NK-92 (cell line): Measurements from ENCODE around the gene TIPARP.

Experiments
- DNase-seq: peaks from one replicate; lab custom pipeline; 2025; ENCODE audit not compliant: unreplicated experiment; lab: John Stamatoyannopoulos, UW

TIPARP gene, protein sequence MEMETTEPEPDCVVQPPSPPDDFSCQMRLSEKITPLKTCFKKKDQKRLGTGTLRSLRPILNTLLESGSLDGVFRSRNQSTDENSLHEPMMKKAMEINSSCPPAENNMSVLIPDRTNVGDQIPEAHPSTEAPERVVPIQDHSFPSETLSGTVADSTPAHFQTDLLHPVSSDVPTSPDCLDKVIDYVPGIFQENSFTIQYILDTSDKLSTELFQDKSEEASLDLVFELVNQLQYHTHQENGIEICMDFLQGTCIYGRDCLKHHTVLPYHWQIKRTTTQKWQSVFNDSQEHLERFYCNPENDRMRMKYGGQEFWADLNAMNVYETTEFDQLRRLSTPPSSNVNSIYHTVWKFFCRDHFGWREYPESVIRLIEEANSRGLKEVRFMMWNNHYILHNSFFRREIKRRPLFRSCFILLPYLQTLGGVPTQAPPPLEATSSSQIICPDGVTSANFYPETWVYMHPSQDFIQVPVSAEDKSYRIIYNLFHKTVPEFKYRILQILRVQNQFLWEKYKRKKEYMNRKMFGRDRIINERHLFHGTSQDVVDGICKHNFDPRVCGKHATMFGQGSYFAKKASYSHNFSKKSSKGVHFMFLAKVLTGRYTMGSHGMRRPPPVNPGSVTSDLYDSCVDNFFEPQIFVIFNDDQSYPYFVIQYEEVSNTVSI

DNA sequence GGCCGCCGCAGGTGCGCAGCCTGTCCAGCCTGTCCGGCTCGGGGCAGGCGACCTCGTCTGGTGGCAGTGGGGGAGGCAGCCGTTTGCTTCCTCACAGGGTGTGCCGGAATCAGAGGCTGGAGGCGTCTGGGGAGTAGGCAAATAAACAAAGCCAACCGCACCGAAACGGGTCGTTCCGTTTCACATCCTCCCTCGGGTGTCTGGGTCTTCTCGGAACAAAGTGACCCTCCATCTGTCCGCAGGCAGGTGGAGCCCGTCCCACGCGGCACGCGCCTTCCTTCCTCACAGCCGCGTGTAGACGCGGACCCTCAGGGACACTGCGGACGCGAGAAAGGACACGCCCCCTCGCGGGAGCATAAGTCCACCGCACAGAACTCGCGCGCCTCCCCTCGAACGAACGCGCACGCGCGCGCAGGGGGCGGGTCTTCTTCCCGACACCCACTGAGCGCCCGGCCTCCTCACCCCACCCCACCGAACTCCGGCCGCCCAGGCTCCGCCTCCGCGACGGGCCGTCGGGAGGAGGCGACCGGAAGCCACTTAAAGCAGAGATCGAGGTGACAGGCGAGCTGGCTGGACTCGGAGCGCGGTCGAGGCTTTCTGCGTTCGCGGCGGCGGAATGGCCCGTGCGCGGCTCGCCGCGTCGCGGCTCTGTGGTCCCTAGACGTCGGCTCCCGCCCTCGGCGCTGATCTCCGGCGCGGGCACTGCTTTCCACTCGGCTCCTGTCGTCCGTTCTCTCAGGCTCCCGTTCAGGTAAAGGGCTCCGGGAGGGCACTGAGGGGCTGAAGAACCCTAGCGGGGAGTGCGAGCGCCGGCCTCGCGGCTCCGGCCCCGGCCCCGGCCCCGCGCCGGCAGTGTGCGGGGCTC is at the start of gene TIPARP:
Gene TIPARP (plus strand): TSS at position 545 of the 865 bp plus-strand sequence. CDS start 3,108 bp downstream, outside the sequence.
- DNase-seq: peak; percentile 88

DNA sequence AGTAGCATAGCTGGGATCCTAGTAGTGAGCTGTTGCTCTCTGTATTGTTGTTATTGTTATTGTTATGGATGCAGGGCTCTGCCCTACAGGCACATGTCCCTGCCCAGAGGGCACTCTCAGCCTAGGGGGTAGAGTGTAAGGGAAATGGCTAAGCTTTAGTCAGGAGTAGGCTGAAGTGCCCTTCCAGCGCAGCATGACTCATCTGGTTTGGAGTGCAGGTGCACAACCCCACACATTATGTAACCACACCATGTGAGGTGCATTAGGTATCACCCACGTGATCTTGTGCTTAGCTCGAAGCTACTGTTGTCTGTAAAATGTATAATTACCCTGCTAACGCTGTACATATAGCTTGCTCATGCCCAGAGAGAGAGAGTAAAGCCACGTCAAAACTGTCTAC is 48.3 kb upstream of the TIPARP start:
- DNase-seq: no peak

DNA sequence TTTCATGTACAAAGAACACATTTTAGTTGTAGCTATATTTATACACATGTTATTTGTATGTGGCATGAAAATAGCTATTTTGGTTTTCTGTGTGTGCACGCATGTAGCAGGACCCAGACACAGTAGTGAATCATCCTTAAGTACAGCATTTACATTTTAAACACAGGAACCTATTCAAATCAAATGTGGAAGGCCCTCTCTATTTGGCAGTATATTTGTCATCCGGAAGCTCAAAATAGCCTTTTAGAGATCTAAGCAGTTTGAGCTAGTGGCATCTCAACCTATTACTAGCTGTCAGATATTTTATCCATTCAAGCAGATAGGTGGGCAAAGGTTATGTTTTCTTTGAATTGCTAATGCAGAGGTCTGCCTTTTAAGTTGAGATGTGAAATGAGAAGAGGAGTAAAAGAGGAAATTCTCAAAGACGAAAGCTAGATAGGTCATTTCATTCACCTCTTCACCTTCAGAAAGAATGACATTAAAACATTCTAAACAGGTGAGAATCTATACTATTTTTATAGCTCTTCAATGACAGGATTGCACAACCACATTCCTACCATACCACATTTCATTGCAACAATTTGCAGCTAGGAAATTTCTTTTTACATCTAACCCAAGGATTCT is 46.3 kb upstream of the TIPARP start:
- DNase-seq: no peak

DNA sequence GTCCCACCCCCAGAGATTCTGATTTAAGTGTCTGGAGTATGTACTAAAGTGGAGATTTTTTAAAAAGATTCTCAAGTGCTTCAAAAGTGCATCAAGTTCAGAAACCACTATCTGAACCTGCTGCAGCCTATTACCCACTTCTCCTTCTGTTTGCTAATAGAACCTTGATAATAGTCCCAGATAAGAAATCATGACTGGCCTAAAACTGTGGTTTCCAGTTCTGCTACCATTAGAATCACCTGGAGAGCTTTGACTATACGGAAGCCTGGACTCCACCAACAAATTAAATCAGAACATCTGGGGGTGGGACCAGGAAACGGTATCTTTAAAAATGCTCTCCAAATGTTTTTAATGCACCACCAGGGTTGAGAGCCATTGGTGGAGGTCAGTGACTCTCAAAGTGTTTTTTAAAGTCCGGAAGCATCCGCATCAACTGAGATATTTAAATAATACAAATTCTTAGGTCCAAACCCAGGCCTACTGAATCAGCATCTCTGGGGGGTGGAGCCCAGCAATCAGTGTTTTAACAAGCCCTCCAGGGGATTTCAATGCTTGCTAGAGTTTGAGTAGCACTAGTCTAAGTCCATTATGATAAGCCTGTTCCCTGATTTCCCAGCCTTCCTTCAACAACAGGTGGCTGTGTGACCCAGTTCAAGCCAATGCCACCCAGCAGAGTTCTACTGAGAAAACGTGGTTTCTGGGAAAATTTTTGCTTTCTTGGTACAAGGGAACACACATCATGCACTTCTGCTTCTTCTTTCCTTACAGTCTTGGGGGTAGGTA is 45.4 kb upstream of the TIPARP start:
- no peak for DNase-seq

DNA sequence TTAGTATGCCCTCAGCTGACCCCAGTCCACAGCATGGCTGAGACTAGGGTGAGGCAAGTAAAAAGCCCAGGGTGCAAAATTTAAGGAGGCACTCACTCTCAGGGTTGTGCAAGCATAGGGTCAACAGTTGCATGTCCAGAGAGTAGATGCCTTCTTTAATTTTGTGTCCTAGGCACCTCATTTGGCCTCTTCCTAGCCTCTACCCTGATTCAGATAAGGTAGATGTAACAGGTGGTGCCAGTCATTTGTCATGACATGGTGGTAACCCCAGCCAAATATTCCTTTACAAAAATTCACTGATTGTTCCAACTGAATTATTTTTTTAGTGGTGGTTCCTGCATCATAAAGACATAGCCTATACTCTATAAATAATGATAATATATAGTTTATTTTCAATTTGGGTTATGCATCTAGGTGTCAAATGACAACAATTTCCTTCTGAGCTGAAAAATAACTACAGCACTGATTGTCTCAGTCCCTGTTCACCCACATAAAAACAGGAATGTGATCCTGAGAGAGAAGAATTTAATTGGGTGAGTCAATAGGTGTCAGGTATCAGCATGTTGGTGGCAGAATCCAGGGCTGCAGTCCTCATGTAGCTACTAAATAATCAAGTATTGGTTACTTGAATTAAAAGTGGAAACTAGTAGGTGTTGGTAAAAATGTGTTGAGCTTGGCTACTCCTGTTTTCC is 44.2 kb upstream of the TIPARP start:
- DNase-seq: no peak

DNA sequence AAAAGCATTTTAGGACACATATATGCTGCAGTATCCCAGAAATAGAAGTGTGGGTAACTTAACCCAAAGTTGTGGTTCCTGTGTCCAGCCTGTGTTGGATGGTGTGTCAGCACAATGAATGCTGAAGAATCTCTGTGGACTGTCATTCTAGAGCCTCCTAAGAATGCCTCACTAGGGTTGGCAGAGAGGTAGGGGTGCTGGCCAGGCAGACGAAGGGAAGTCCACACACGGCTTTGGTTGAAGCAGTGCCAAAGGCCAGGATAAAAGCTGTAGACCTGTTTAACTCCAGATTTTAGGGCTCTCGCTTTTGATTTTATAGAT is 43.7 kb upstream of the TIPARP start:
- no peak for DNase-seq

DNA sequence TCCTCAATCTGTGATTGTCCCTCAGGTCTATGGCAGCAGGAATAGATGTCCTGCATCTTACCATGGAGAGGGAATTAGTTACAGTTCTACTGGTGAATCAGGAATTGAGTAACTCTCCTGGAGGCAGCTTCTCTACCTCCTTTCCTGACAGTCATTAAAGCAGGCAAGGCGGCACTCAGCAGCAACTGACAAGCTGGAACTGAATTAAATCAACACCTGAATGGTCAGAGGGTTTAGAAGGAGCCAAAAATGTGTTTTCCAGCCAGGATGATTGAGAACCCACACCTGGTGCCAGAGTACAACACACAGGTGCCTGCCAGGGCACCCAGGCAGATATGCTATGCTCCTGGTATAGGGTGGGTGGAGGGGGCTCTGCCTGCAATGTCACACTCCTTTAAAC is 43.1 kb upstream of the TIPARP start:
- DNase-seq: no peak

DNA sequence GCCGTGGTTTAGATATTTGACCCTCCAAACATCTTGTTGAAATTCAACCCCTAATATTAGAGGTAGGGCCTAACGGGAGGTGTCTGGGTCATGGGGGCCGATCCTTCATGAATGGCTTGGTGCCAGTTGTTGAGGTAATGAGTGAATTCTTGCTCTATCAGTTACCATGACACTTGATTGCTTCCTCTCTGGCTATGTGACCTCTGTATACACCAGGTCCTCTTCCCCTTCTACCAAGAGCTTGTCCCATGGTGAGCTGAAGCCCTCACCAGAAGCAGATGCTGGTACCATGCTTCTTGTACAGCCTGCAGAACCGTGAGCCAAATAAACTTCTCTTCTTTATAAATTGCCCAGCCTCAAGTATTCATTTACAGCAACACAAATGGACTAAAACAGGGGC is 41.8 kb upstream of the TIPARP start:
- DNase-seq: no peak

DNA sequence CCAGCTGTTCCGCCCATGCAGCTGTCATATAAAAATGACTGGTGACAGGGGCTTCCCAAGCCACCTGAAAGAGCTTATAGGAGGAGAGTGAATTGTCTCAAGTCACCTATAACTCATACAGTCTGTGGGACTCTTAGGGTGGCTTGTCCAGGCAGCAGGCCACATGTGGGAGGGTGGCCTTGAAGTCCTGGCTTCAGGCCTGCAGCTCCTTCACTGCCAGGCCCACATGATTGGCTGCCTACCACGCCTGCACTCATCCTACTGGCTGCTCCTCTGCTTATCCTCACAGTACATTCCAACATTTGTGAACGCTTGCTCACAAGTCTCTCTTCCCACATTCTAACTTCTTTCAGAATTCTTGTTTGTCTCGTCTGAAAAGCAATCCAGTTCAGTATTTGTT is 41.1 kb upstream of the TIPARP start:
- DNase-seq: no peak

DNA sequence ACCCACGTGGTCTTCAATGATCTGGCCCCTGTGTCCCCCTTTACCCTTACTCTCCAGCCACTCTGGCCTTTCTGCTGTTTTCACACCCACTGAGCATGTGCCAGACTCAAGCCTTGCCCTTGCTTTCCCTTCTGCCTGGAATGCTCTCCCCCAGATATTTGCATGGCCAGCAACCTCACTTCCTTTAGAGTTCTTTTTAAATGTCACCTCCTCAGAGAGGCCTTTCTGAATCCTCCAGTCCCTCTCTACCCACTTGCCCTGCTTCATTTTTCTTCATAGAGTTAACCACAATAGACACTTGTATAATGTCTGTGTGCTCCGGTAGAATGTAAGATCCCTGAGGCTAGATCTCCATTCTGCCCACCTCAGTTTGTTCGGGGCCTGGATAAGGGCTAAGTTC is 39.4 kb upstream of the TIPARP start:
- DNase-seq: no peak

DNA sequence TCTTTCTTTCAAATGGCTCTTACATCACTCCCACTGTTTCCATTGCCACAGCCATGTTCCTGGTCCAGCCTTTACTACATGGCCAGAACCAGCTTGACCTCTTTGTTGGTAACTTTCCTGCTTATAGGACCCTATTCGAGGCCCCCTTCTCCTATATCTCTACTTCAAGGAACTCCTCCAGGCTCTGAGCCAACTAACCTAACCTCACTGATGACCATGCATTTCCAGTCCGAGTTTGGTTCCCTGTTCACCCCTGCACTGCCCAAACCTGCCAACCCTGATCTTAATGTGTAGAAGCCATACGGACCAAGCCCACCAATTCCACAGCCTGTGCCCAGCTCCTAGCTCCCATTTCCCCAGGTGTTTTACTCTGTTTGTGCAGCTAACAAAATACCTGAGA is 38.4 kb upstream of the TIPARP start:
- DNase-seq: no peak

DNA sequence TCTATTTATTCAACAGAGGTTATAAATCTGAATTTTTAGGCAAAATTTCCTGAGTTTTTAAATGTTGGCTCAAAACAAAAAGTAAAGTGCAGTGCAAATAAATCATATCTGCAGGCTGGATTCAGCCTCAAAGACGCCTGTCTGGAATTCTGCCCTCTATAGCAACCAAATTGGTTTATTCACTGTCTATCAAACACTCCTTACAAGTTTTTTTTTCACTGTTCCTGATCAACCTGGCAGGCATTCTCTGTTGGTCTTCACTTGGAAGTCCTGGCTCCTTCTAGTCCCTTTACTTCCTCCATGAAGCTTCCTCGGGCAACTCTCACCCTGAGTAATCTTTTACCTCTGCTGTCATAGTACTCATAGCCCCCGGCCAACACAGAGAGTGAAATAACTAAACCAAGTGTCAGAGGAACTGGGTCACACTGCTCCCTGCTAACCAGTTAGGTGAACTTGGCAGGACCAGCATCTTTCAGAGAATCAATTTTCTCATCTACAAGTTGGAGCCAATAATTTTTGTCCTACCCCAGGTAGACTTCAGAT is 36.8 kb upstream of the TIPARP start:
- DNase-seq: no peak

DNA sequence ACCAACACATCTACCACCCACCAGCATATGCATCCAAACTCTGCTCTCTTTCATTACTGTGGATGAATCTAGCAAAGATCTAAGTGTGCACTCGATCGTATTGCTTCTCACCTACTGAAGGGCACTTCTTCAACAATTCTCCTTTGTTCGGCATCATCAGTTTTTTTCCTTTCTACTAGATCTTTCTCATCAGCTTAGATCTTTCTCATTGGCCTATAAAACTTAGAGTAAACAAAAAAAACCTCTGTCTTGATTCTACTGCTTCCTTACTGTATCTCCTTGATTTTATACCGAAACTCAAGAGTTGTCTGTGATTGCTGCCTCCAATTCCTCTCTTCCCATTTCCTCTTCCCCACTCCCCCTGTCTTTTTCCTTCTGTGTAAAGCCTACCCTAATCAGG is 36.1 kb upstream of the TIPARP start:
- DNase-seq: no peak

DNA sequence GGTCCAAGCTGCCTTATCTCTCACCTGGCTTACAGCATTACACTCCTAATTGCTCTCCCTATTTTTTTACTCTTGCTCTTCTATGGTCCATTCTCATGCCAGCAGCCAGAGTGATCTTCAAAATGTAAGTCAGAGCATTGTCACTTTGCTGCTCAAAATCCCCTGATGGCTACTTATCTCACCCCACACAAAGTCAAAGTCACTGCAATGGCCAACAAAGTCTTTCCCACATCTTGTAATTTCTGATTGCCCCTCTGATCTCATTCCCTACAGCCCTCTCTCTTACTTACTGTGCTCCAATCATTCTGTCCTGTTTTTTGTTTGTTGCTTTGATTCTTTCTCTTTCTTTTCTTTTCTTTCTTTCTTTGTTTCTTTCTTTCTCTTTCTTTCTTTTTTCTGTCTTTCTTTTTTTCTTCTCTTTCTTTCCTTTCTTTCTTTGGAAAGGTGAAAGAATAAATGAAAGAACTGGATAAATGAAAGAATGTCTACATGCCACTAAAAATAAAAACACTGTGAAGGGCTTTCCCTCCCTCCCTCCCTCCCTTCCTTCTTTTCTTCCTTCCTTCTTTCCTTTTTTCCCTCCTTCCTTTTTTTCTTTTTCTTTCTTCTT is 34.9 kb upstream of the TIPARP start:
- DNase-seq: no peak

DNA sequence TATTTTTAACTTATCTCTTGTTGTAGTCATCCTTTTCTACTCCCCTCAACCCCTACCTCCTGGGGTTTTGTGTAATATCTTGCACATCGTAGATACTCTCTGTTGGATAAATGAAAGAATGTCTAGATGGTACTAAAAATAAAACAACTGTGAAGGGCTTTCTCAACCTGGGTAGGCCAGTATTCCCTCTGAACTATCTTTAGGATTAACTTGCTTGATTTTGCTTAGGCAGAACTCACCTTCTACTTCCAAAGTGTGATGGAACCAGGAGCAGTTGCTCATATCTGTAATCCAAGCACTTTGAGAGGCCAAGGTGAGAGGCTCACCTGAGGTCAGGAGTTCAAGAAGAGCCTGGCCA is 32.8 kb upstream of the TIPARP start:
- DNase-seq: no peak

DNA sequence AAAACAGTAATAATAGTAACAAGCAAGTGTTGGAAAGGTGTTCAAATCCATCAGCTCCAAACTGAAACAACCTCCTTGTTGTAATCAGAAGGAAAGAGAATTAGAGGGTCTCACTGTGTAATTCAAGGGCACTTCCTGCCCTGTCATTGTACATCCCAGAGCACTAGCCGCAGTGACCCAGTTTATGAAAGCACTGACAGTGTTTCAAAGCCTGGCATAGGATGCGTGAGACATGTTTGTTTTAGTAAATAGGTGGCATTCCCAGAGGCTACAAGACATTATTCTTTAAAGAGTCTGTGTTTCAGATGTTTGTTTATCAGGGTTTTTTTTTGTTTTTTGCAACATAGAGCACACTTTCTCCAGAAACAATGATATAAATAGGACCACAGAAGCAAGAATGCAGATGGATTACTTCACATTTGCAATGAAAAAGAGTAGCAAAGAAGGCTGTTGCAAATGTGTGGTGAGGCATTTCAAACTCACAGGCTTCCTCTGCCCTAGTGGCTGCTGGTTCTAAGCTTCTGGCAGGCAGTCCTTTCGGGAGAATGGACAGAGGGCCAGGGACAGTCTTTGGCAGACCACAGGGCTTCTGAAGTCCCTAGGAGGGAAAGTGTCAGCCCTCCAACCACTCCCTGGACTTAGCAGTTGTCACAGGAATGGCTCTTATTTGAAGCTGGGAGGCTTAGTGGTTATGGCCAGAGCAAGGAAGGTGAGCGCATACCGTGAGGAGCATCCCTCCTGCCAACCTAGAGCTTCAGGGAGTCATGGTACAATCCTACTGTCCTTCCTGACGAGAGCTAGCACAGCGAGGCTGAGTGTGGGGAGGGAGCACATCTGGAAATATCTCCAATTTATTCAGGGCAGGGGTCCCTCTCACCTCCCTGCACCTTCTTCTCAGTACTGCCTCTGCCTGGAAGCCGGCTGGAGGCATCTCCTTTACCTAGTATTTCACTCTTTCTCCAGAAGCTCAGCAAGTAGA is 31.4 kb upstream of the TIPARP start:
- DNase-seq: no peak

DNA sequence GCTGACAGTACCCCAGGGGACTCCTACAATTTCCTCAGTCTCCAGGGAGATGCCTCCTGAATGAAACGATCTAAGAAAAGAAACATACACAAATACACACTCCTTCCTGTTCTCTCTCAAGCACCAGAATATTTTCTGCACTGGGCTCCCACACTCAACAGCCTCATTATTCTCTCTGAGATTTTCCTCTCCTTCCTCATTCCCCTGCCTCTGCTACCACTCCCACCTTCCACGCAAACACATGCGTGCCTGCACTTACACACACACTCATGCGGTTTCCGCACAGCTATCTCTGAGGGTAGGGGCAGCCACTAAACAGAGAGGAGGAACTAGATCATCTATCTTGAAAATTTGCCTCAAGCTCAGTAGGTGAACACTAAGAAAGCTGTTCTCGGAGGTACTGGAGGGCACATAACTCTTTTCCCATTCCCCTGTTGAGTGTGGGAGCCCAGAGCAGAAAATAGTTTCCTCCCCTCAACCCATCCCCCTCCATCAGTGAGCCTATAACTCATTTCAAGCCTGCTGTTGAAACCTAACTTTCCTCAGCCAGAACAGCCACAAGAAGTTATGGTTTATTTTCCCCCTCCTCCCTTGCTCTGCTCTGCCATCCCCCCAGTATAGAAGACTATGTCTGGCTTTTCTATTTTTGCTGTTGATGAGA is 30.5 kb upstream of the TIPARP start:
- no peak for DNase-seq

DNA sequence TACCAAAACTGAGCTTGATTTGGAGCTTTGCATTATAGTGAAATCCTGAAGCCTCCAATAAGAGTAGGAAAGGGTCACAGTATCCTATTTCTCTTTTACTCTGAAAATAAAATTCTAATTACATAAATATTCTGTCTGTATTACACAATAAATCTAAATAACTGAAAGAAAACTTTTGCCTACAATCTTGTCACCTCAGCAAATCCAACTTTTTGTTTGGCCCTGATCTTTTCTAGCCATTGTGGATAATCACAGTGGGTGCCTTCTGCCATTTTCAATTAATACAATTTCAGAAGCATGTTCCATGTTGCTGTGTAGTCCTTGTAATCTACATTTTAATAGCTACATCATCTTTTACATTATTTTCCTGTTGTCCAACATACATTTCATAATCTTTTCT is 29.4 kb upstream of the TIPARP start:
- DNase-seq: no peak
